PC-9 (cell line): ENCODE measurements around the gene HCN4.

ENCODE experiments used
- EZH2 ChIP-seq: fragments of 200-600 bp; sonication (generic); IDR thresholded peaks from 2 replicates; pipeline ENCODE4 v1.8.0; 2017; ENCODE audit warnings: antibody characterized with exemption, low read depth
- TF ChIP-seq, protein P1 (sequence below): fragments of 200-600 bp; sonication (generic); conservative IDR thresholded peaks from 2 replicates; pipeline ENCODE4 v1.6.1; 2017; ENCODE audit warnings: mixed run types, antibody characterized with exemption, mild to moderate bottlenecking, moderate library complexity

DNA sequence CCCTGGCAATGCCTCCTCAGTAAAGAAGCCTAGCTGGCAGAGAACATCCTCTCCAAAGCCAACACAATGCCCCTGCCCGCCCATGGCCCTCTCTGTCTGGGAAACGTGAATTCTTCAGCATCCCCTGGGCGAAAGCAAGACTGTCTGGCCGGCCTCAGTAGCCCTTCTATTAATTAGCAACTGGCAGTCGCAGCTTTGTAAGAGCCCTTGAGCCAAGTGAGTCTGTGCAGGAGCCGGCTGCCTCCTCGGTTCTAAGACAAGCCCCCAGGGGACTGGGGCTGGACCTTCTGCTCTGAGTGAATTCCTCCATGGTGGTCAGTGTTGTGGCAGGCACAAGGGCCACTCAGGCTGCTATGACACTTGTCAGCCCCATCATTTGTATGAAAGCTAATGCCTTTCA is 7.4 kb downstream of the HCN4 start:
- TF ChIP-seq, protein P1, sequence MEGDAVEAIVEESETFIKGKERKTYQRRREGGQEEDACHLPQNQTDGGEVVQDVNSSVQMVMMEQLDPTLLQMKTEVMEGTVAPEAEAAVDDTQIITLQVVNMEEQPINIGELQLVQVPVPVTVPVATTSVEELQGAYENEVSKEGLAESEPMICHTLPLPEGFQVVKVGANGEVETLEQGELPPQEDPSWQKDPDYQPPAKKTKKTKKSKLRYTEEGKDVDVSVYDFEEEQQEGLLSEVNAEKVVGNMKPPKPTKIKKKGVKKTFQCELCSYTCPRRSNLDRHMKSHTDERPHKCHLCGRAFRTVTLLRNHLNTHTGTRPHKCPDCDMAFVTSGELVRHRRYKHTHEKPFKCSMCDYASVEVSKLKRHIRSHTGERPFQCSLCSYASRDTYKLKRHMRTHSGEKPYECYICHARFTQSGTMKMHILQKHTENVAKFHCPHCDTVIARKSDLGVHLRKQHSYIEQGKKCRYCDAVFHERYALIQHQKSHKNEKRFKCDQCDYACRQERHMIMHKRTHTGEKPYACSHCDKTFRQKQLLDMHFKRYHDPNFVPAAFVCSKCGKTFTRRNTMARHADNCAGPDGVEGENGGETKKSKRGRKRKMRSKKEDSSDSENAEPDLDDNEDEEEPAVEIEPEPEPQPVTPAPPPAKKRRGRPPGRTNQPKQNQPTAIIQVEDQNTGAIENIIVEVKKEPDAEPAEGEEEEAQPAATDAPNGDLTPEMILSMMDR = no peak
- no peak for TF ChIP-seq EZH2
